ENCODE data around the gene SLC34A2. TPM values are rescaled to one million over a fixed set of nuclear protein-coding genes. Genes with fewer than 3 reads are reported as not detected.

SLC34A2 gene
- total and polyA plus RNA-seq, 4 donors: 723 to 1,795 (median 1,246) TPM

DNA sequence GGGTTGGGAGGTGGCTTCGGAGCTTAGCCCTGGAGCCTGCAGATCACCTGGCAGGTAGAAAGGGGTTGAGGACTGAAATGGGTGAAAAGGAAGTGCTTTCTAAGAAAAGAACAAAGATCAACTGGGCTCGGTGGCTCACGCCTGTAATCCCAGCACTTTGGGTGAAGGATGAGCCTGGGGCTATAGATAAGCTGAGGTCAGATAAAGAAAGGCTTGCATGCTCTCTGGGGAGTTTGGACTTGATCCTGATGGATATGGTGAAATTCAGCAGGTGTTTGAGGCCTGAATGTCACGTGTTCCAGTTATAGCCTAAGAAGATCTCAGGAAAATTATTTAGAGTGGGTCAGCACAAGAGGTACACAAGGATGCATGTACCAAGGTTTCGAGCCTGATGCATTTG is 40.8 kb downstream of the SLC34A2 start:
- H3K27me3 ChIP-seq (ENCODE audit: control insufficient read depth in 3 of 3, insufficient read depth in 3 of 3, low read length in 2 of 3): no peaks in the 10 kb centered on the region
- 65 to 76% methylated on average over 5 of the region's 5 CpGs for WGBS, 2 donors
- no peaks in the 10 kb centered on the region for H3K4me1 ChIP-seq (ENCODE audit: control insufficient read depth in 5 of 5, insufficient read depth in 5 of 5, low read length in 5 of 5)
- DNase-seq (no peak), ATAC-seq (ENCODE audit: insufficient read depth, low FRiP score) (no peak)
- TF ChIP-seq, protein P1, sequence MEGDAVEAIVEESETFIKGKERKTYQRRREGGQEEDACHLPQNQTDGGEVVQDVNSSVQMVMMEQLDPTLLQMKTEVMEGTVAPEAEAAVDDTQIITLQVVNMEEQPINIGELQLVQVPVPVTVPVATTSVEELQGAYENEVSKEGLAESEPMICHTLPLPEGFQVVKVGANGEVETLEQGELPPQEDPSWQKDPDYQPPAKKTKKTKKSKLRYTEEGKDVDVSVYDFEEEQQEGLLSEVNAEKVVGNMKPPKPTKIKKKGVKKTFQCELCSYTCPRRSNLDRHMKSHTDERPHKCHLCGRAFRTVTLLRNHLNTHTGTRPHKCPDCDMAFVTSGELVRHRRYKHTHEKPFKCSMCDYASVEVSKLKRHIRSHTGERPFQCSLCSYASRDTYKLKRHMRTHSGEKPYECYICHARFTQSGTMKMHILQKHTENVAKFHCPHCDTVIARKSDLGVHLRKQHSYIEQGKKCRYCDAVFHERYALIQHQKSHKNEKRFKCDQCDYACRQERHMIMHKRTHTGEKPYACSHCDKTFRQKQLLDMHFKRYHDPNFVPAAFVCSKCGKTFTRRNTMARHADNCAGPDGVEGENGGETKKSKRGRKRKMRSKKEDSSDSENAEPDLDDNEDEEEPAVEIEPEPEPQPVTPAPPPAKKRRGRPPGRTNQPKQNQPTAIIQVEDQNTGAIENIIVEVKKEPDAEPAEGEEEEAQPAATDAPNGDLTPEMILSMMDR (IDR thresholded peaks at IDR 0.05; ENCODE audit: control extremely low read depth, extremely low read depth): no peak
- H3K9me3 ChIP-seq (ENCODE audit: control insufficient read depth in 4 of 4, insufficient read depth in 3 of 4, low read length in 3 of 4): peaks cover 0 to 2% (median under 1%) of the 10 kb centered on the region in 4 donors
- no peak overlapping the region for H3K27ac ChIP-seq (ENCODE audit: low read depth in 1 of 2, low read length in 1 of 2)
- H3K9ac ChIP-seq (ENCODE audit: insufficient read depth in 1 of 2, low read length in 2 of 2): no peak overlapping the region
- H3K4me3 ChIP-seq: no peak overlapping the region
- no peaks in the 10 kb centered on the region for H3K36me3 ChIP-seq (ENCODE audit: control insufficient read depth in 4 of 4, insufficient read depth in 4 of 4, low read length in 4 of 4)

DNA sequence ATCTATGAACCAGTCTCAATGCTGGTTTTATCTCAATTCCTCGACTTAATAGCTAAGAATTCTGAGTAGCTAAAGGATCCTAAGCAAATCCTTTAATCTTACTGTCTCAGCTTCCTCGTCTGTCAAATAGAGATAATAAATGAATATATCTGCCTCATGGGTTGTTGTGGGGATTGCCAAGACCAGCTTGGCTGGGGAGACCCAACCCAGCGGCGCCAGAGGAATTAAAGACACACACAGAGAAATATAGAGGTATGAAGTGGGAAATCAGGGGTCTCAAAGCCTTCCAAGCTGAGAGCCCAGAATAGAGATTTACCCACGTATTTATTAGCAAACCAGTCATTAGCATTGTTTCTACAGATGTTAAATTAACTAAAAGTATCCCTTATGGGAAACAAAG is 41.9 kb downstream of the SLC34A2 start:
- ATAC-seq (ENCODE audit: insufficient read depth, low FRiP score) (no peak), DNase-seq (no peak)
- H3K27me3 ChIP-seq (ENCODE audit: control insufficient read depth in 3 of 3, insufficient read depth in 3 of 3, low read length in 2 of 3): no peaks in the 10 kb centered on the region
- peaks cover 0 to 2% (median 0%) of the 10 kb centered on the region in 4 donors for H3K9me3 ChIP-seq (ENCODE audit: control insufficient read depth in 4 of 4, insufficient read depth in 3 of 4, low read length in 3 of 4)
- H3K9ac ChIP-seq (ENCODE audit: insufficient read depth in 1 of 2, low read length in 2 of 2): no peak overlapping the region
- H3K27ac ChIP-seq (ENCODE audit: low read depth in 1 of 2, low read length in 1 of 2): no peak overlapping the region
- 78 to 86% methylated on average over 5 of the region's 5 CpGs for WGBS, 2 donors
- TF ChIP-seq, protein P1 (IDR thresholded peaks at IDR 0.05; ENCODE audit: control extremely low read depth, extremely low read depth): no peak
- H3K4me1 ChIP-seq (ENCODE audit: control insufficient read depth in 5 of 5, insufficient read depth in 5 of 5, low read length in 5 of 5): no peaks in the 10 kb centered on the region
- H3K36me3 ChIP-seq (ENCODE audit: control insufficient read depth in 4 of 4, insufficient read depth in 4 of 4, low read length in 4 of 4): no peaks in the 10 kb centered on the region
- H3K4me3 ChIP-seq: no peak overlapping the region

GRCh38 chr4:25700661-25701060 is 45.0 kb downstream of the SLC34A2 start:
- Histone ChIP-seq H3K9ac (ENCODE audit: insufficient read depth in 1 of 2, low read length in 2 of 2) (no peak overlapping the region), H3K36me3 (ENCODE audit: control insufficient read depth in 4 of 4, insufficient read depth in 4 of 4, low read length in 4 of 4) (no peaks in the 10 kb centered on the region), H3K9me3 (ENCODE audit: control insufficient read depth in 4 of 4, insufficient read depth in 3 of 4, low read length in 3 of 4) (peaks cover 0 to 1% (median 0%) of the 10 kb centered on the region in 4 donors), H3K27me3 (ENCODE audit: control insufficient read depth in 3 of 3, insufficient read depth in 3 of 3, low read length in 2 of 3) (no peaks in the 10 kb centered on the region), H3K27ac (ENCODE audit: low read depth in 1 of 2, low read length in 1 of 2) (no peak overlapping the region), H3K4me1 (ENCODE audit: control insufficient read depth in 5 of 5, insufficient read depth in 5 of 5, low read length in 5 of 5) (no peaks in the 10 kb centered on the region), H3K4me3 (no peak overlapping the region)
- TF ChIP-seq, protein P1 (IDR thresholded peaks at IDR 0.05; ENCODE audit: control extremely low read depth, extremely low read depth): no peak
- WGBS, 2 donors: 92 to 96% methylated on average over 4 of the region's 4 CpGs
- DNase-seq (no peak), ATAC-seq (ENCODE audit: insufficient read depth, low FRiP score) (no peak)

DNA sequence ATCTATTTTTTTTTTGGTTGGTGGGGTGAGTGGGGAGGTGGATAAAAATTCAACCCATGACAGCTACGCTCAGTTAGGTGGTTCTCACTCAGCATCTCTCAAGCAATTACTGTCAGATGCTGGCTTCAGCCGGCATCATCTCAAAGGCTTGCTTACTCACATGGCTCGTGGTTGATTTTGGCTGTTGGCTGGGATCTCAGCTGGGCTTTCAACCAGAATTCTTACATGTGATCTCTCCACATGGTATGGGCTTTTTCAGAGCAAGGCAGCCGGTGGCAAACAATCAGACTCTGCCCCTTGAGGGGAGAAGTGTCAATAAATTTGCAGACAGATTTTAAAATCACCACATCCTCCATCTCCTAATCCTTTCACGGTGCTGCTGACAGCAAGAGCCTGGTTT is 47.2 kb downstream of the SLC34A2 start:
- TF ChIP-seq, protein P1 (IDR thresholded peaks at IDR 0.05; ENCODE audit: control extremely low read depth, extremely low read depth): no peak
- Histone ChIP-seq H3K27ac (ENCODE audit: low read depth in 1 of 2, low read length in 1 of 2) (no peak overlapping the region), H3K9me3 (ENCODE audit: control insufficient read depth in 4 of 4, insufficient read depth in 3 of 4, low read length in 3 of 4) (peaks cover 0 to 1% (median 0%) of the 10 kb centered on the region in 4 donors), H3K36me3 (ENCODE audit: control insufficient read depth in 4 of 4, insufficient read depth in 4 of 4, low read length in 4 of 4) (no peaks in the 10 kb centered on the region), H3K4me3 (no peak overlapping the region), H3K4me1 (ENCODE audit: control insufficient read depth in 5 of 5, insufficient read depth in 5 of 5, low read length in 5 of 5) (no peaks in the 10 kb centered on the region), H3K27me3 (ENCODE audit: control insufficient read depth in 3 of 3, insufficient read depth in 3 of 3, low read length in 2 of 3) (no peaks in the 10 kb centered on the region), H3K9ac (ENCODE audit: insufficient read depth in 1 of 2, low read length in 2 of 2) (no peak overlapping the region)
- WGBS, 2 donors: 66 to 82% methylated on average over 5 of the region's 5 CpGs
- DNase-seq (peak in 1 of 3 donors; percentile 26), ATAC-seq (ENCODE audit: insufficient read depth, low FRiP score) (no peak)

Measured in lung (tissue), 12 donors.